Transverse colon (tissue), 4 donors: ENCODE results near the gene AGBL4. TPM values are rescaled to one million over a fixed set of nuclear protein-coding genes. Genes with fewer than 3 reads are reported as not detected.

Experiments
- DNase-seq: peaks from one replicate; pipeline ENCODE4 v3.0.0-alpha.2; 2019
- H3K27ac ChIP-seq, 4 donors: fragments of 200-600 bp; sonication (generic); 2 replicates each; pipeline ENCODE4 v1.5.1; 2016 to 2018; ENCODE audit warnings: inconsistent platforms in 4 of 4
- H3K27me3 ChIP-seq: fragments of 200-600 bp; sonication (generic); 2 replicates; pipeline ENCODE4 v1.5.1; 2017; ENCODE audit warnings: inconsistent platforms
- H3K36me3 ChIP-seq, 4 donors: fragments of 200-600 bp; sonication (generic); 2 replicates each; pipeline ENCODE4 v1.5.1; 2017 to 2019; ENCODE audit warnings: inconsistent platforms in 4 of 4
- H3K4me1 ChIP-seq, 4 donors: fragments of 200-600 bp; sonication (generic); 2 replicates each; pipeline ENCODE4 v1.5.1; 2017 to 2020; ENCODE audit warnings: inconsistent platforms in 4 of 4
- H3K4me3 ChIP-seq, 4 donors: fragments of 200-600 bp; sonication (generic); 1 replicate in 1 of 4; 2 replicates in 3 of 4; pipeline versions ENCODE4 v1.5.1 to v1.6.1; 2017 to 2019; ENCODE audit warnings: inconsistent platforms in 4 of 4
- H3K9me3 ChIP-seq, 2 donors: fragments of 200-600 bp; sonication (generic); 2 replicates each; pipeline ENCODE4 v1.5.1; 2017 to 2019; ENCODE audit warnings: inconsistent platforms in 2 of 2
- CTCF ChIP-seq, 5 experiments: fragments of 200-600 bp in 3 of 5; fragments of 450-650 bp in 2 of 5; sonication (generic) in 3 of 5; IDR thresholded peaks; 1 replicate in 2 of 5; 2 replicates in 3 of 5; pipeline ENCODE4 v1.5.1; 2016 to 2017; ENCODE audit warnings: antibody characterized with exemption in 5 of 5, inconsistent platforms in 3 of 5, mild to moderate bottlenecking in 2 of 5, moderate library complexity in 1 of 5
- EP300 ChIP-seq: sonication (generic); formaldehyde crosslinking; IDR thresholded peaks from one replicate; pipeline ENCODE4 v1.6.1; 2017; ENCODE audit warnings: antibody characterized with exemption, low read depth
- POLR2A ChIP-seq: fragments of 450-650 bp; IDR thresholded peaks from one replicate; pipeline ENCODE4 v1.6.1; 2016; ENCODE audit warnings: antibody characterized with exemption, mild to moderate bottlenecking, moderate library complexity
- POLR2AphosphoS5 ChIP-seq, 3 donors: sonication (generic); formaldehyde crosslinking; IDR thresholded peaks; one replicate each; pipeline ENCODE4 v1.6.1; 2016; ENCODE audit warnings: antibody characterized with exemption in 3 of 3
- WGBS, 2 donors: methylation state at CpG; one replicate each; pipeline ENCODE4 v1.1.5; 2018; ENCODE audit warnings: low coverage in 1 of 2; 5-methylcytosine and 5-hydroxymethylcytosine counted together
- in situ Hi-C, 4 donors: fragments of 200-750 bp; cut with MboI; loops; one replicate each; pipeline versions ENCODE4 v1.15.0 to v1.15.1; 2017; ENCODE audit warnings: low sequenced_read_pairs in 3 of 4, low pct_ligation_motif_present in 1 of 4, low pct_unique_long_range_greater_than_20kb in 1 of 4
- intact Hi-C: fragments of 100-400 bp; cut with DNase I; formaldehyde crosslinking; loops from one replicate; pipeline ENCODE4 v1.15.1; 2023; ENCODE audit warnings: low total_unique reads
- total RNA-seq, 4 donors: library from RNA; depleted of rRNA; stranded (reverse); fragments of >200 nt; gene quantifications; one replicate each; pipeline ENCODE4 v1.1.0, GENCODE V29; 2016

The AGBL4 gene
- total RNA-seq, 4 donors from 2014 or later: 0.82 TPM; not detected in 3

- intact Hi-C loops (no loop called here), in situ Hi-C loops (no loop called here)
- Histone ChIP-seq H3K9me3 (no peaks in the 10 kb centered on the region), H3K27ac (no peak overlapping the region), H3K36me3 (no peaks in the 10 kb centered on the region), H3K4me1 (no peaks in the 10 kb centered on the region), H3K27me3 (no peaks in the 10 kb centered on the region), H3K4me3 (no peak overlapping the region)
- DNase-seq: no peak
- TF ChIP-seq POLR2A (no peak), EP300 (no peak), CTCF (IDR thresholded peaks at IDR 0.05) (no peak), POLR2AphosphoS5 (IDR thresholded peaks at IDR 0.05) (no peak)
- WGBS, 2 donors: 66 to 72% methylated on average over 2 of the region's 2 CpGs
Observed at GRCh38 chr1:49171941-49172593, 851.7 kb downstream of the AGBL4 start.

GRCh38 chr1:49166031-49166430 lies 857.7 kb downstream of the AGBL4 start:
- H3K9me3 ChIP-seq: no peaks in the 10 kb centered on the region
- H3K4me3 ChIP-seq: no peak overlapping the region
- TF ChIP-seq CTCF (IDR thresholded peaks at IDR 0.05) (no peak), POLR2A (no peak), EP300 (no peak)
- intact Hi-C loops (no loop called here), in situ Hi-C loops (no loop called here)
- DNase-seq: no peak
- H3K27me3 ChIP-seq: no peaks in the 10 kb centered on the region
- H3K27ac ChIP-seq: no peak overlapping the region
- H3K36me3 ChIP-seq: no peaks in the 10 kb centered on the region
- no peaks in the 10 kb centered on the region for H3K4me1 ChIP-seq
- WGBS, 2 donors: 51 to 61% methylated on average over 2 of the region's 2 CpGs

- DNase-seq: no peak
- 43 to 50% methylated on average over 2 of the region's 2 CpGs for WGBS, 2 donors
- in situ Hi-C loops: no loop called here
- Histone ChIP-seq H3K4me3 (no peak overlapping the region), H3K27ac (no peak overlapping the region), H3K36me3 (no peaks in the 10 kb centered on the region), H3K9me3 (no peaks in the 10 kb centered on the region), H3K4me1 (no peaks in the 10 kb centered on the region), H3K27me3 (no peaks in the 10 kb centered on the region)
- intact Hi-C loops: no loop called here
- TF ChIP-seq CTCF (IDR thresholded peaks at IDR 0.05): no peak
Observed at GRCh38 chr1:49163031-49163430, 860.7 kb downstream of the AGBL4 start.

- Histone ChIP-seq H3K36me3 (no peaks in the 10 kb centered on the region), H3K4me3 (no peak overlapping the region), H3K27ac (no peak overlapping the region), H3K4me1 (no peaks in the 10 kb centered on the region), H3K27me3 (no peaks in the 10 kb centered on the region), H3K9me3 (no peaks in the 10 kb centered on the region)
- no peak for DNase-seq
- intact Hi-C loops: no loop called here
- 80 to 84% methylated on average over 1 to 6 of the region's 6 CpGs for WGBS, 2 donors
- in situ Hi-C loops: no loop called here
- TF ChIP-seq POLR2A (no peak), EP300 (no peak), CTCF (IDR thresholded peaks at IDR 0.05) (no peak), POLR2AphosphoS5 (IDR thresholded peaks at IDR 0.05) (no peak)
Observed at GRCh38 chr1:49160677-49161076, 863.1 kb downstream of the AGBL4 start.
